Stimulated activated CD8-positive, alpha-beta memory T cell treated with anti-CD3 and anti-CD28 coated beads, Interleukin-12 subunit alpha, Interleukin-12 subunit beta, amount 100 ng/mL, for 24 hours (primary cell): Measurements from ENCODE around the gene PRADC1.

Source experiments
- DNase-seq: peaks from one replicate; pipeline ENCODE4 v3.0.0-alpha.2; 2020; ENCODE audit errors: extremely low read depth

Gene PRADC1

DNA sequence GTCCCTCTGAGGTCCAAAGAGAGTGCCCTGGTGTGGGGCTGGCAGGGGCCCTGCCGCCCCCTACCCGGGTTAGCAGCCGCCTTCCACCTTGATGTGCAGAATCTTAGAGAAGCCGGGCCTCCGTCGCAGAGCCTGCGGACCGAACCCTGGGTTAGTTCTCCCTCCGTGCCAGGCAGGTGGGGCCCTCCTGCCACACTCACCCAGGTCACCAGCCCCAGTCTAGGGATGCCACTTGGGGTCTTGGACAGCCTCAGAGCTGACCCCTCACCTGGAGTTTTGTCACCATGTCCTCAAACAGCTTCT lies 25.8 kb upstream of the PRADC1 start:
- no peak for DNase-seq

DNA sequence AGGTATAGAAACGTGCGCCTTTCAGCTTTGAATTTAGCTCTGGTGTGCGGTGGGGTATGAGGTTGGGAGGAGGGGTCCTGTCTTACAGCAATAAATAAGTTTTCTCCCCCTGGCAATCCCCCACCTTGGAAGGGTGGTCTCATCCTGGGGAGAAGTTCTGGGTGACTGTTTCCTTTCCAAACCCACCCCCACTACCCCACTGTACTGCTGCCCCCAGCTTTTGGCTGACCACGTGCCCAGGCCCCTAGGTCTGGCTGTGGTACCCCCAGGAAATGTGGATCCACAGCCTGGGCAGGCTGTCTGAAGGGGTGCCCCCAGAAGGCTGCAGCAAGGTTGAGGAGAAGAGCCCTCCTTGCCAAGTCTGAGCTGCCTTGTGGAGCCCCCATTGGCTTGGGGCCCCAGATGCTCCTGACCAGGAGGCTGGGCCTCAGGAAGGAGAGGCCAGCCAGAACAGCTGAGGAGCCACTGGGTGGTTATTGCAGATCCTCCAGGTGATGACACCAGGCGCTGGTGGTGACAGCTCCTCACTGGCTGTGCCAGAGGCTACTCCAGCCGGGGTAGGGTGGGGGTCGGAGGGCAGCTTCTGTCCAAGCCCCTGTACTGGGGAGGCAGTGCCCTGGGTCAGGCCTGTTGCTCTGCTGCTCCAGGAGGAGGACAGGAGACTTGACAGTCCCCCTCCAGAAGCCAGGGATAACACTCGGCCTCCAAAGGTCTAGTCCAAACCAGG lies 25.3 kb upstream of the PRADC1 start:
- no peak for DNase-seq

DNA sequence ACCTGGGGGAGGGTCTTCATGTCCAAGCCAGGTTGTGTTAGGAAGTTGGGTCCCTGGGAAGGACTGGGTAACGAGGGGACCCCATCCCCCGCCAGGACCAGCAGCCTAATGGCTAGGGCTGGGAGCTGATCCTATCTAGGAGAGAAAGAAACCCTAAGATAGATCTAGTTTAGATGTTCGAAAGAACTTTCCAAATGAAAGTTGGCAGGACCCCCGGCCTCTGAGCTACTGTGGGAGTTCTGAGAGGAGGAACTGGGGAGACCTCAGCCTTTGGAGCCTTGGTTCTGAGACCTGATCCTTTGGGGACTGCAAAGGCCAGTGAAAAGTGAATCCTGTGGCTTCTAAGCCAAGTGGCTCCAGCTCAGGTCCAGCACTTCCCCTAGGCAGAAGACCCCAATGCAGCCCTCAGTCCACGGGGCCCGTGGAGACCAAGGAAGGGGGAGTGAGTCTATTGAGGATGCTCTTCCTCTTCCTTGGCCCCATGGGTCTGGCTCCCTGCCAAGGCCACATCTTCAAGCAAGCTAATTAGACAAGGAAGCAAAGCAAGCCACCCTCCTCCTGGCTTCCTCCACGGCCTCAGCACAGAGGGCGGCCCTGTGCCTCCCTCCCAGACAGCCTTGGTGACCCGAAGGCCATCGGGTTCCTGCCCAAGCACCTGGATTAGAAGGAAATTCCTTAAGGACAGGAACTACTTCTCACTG lies 24.5 kb upstream of the PRADC1 start:
- no peak for DNase-seq

DNA sequence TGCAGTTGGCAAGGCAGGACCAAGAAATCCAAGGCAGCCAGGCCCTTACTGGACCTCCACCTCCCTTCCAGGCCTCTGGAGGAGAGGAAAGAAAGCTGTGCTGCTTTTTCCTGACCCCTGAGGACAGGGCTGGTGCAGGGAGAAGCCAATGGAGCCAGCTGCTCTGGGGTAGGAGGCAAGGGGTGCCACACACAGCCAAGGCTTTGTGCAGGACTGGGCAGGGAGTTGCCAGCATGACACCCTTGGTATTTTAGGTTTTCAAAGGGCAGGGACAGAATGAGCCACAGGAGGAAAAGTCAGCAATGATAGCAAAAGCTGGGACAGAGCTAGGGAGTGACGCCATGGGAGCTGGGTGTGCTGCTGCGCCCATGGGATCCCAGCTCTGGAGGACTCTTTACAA lies 24.0 kb upstream of the PRADC1 start:
- no peak for DNase-seq

DNA sequence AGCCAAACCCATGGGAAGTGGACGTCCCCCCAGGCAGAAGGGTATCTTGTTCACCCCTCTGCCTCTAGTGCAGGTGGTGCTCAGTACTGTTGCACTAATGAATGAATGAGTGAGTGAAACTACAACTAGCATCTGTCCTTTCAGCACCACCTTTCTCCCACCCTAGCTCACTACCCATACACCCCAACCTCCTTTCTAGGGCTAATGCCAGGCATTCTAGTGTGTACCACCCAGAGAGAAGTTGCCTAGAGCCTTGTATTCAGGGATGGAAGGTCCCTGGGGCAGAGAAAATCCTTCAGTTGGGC lies 23.5 kb upstream of the PRADC1 start:
- no peak for DNase-seq

DNA sequence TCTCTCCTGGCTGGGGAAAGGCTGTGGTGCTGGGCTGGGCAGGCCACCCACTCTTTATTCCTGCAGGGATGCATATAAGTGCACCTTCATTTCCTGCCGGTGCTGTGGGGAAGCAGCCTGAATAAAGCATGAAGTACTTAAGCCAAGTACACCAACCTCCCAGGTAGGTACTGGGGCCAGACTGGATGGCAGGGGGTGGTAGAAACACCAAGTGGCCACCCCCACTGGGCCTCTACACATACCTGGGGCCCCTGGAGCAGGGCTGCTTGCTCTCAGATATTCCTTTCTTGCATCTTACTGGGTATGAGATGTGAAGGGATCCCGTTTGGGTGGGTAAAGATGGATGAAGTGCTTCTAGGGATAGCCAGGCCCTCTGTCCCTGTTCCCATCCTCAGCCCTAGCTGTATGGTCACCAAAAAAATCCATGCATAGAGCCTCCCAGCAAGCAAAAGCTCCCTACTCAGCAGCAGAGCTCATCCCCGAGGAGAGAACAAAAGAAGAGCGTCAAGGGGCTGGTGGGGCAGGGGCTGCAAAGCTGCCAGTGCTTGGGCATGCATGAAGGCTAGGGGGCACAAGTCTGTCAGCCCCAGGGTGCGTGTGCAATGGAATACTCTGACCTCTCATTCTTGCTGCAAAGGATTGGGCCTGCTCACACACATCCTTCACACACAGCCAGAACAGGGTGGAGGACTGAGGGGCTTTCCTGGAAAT lies 23.0 kb upstream of the PRADC1 start:
- DNase-seq, result no peak

DNA sequence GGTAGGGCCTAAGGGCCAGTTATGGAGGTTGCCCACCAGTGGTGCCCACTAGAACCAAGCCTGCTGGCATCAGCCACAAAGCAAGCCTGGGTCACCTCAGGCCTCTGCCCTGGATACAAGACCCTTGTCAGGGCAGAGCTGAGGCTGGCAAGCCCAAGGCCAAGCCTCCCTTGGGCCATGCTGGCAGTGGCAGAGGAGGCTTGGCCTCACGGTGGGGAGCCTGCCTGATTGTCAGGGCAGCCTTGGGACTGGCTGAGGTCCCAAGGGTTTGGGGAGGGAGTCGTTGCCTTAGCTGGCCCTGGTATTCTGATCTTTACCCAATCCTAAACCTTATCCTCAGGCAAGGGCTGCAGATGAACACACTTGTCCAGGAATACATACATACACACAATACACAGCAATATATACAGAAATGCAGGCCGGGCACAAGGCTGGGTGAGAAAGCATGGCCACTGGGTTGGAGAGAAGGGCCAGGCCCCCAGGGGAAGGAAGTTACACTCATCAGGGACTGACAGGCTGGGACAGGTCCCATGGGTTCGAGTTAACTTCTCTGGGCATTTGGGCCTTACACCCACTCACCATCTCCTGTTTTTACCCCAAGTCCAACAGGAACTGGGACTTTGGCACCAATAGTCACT lies 22.1 kb upstream of the PRADC1 start:
- DNase-seq, result no peak

DNA sequence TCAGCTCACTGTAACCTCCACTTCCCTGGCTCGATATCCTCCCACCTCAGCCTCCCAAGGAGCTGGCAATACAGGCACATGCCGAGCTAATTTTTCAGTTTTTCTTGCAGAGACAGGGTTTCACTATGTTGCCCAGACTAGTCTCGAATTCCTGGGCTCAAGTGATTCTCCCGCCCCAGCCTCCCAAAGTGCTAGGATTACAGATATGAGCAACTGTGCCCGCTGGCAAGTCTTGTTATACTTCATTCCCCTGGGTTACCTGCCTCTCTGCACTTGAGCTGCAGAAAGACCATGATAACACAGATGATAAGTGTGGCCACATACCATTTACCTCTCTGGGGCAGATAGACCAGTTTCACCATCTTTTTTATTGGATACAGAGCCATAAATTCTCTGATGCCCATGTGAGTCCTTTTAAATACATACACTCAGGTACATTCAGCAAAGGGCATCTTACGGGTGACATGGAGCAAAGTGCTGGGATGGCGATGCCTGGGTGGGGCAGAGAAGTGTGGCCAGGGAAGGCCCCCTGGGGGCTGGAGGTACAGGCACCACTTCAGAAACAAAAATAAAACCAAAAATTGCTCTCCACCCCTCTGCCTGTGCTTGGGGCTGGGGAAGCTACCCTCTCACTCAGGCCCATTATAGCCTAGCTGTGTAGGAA lies 21.4 kb upstream of the PRADC1 start:
- no peak for DNase-seq

DNA sequence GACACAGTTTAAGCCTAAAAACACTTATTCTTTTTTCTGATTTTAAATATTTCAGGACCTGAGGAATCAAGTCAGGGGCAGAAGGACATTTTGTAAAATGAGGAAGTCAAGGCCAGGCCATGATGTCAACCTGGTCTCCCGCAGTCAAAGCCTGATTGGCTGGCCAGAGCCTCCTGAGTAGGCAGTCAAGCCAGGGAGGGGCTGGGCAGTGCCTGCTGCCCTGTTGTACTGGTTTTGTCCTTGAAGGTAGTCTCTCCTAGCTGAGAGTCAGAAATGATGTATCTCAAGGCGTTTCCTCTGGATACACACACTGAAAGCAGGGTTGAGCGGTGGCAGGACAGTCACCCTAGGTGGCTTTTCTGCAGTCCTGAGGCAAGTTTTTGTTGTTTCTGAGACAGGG lies 20.9 kb upstream of the PRADC1 start:
- DNase-seq, result no peak

DNA sequence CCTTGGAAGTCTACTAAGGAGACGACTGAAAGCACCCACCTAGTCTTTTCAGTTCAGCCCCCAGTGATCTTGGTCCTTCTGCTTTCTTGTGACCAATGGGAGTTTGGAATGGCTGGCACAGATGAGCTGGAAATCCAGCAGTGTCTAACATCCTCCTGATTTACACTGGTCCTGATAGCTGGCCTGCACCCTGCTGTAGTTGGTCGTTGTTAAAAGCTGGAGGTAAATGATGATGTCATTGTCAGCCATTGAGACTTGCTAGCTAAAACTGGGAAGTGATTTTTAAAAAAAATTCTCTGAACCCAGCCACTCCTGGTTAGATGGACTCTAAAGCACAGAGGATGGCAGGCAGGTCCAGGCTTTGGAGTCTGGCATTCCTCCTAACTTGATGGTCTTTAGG lies 20.4 kb upstream of the PRADC1 start:
- DNase-seq, result no peak

DNA sequence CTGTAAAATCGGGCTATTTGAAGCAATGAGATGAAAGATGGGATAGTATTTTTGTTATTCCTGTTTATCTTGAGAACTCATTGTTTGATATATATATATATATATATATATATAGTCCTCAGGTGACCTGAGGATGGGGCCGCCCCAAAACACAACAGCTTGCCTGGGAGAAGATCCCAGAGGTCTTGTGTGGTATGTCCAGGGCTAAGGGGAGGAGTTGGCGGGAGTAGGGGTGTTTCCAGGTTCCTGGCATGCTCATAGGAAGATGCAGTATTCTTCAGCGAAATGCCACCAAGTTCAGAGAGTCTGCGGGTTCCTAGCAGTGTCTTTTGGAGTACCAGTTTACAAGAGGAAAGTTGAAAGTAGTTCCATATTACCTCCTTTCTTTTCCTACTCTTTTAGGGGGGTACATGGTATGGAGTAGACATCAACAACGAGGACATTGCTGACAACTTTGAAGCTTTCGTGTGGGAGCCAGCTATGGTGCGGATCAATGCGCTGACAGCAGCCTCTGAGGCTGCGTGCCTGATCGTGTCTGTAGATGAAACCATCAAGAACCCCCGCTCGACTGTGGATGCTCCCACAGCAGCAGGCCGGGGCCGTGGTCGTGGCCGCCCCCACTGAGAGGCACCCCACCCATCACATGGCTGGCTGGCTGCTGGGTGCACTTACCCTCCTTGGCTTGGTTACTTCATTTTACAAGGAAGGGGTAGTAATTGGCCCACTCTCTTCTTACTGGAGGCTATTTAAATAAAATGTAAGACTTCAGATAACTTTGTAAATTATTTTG lies 19.4 kb upstream of the PRADC1 start:
- DNase-seq, result no peak

DNA sequence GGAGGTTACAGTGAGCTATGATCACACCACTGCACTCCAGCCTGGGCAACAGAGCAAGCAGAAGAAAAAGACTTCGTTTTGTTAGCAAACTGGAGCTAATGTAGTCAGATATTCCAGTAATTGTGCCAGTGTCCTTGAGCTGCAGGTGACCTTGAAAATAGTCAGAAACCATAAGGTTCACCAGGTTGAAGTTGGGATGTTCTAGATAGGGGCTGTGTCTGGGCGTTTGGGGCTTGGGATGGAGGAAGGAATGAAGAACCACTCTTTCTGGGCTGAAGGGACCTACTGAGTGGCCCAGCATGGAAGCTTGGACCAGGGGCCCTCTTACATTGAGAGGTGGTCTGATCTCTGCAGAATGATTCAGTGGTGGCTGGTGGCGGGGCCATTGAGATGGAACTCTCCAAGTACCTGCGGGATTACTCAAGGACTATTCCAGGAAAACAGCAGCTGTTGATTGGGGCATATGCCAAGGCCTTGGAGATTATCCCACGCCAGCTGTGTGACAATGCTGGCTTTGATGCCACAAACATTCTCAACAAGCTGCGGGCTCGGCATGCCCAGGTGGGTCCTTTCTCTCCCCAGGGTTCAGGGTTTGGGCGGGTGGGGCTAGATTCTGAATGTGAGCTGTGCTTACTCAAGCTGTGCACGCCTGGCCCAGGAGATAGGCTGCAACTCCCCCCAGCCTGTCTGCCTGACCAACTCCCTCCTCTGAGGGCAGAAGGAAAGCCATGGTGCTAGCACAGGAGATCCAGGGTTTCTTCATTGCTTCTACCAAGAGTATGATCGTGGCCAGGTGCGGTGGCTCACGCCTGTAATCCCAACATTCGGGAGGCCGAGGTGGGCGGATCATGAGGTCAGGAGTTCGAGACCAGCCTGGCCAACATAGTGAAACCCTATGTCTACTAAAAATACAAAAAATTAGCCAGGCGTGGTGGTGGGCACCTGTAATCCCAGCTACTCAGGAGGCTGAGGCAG lies 18.1 kb upstream of the PRADC1 start:
- no peak for DNase-seq

DNA sequence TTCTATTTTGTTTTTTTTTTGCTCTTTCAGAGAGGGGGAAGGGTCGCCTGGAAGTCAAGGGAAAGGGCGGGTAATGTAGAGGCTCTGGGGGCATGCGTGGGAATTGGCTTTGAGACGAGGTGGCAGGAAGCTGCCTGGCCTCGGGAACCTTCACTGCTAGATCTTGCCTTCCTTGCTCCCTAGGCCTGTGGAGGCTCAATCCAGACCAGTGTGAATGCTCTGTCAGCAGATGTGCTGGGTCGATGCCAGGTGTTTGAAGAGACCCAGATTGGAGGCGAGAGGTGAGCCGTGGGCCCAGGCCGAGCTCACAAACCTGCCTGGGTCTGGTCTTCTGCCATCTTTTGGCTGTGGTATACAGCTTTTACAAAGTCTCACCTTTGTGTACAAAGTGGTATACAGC lies 16.6 kb upstream of the PRADC1 start:
- DNase-seq, result no peak

DNA sequence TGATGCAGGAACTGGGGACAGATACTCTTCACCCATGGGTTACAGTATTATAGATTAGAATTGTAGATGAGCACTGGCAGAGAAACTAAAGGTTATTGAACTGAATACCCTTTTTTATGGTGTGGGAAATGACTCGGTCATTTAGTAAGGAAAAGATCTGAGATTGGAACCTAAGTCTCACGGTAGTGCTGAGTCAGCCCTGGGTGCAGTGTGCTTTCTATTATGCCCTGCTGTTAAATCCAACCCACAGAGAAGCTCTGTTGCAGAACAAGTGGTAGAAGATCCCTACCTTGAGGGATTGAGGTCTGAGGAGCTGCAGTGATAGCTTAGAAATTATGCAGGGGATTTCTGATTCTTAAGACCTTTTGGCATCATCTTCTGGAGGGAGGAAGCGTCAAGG lies 13.8 kb upstream of the PRADC1 start:
- DNase-seq, result no peak

DNA sequence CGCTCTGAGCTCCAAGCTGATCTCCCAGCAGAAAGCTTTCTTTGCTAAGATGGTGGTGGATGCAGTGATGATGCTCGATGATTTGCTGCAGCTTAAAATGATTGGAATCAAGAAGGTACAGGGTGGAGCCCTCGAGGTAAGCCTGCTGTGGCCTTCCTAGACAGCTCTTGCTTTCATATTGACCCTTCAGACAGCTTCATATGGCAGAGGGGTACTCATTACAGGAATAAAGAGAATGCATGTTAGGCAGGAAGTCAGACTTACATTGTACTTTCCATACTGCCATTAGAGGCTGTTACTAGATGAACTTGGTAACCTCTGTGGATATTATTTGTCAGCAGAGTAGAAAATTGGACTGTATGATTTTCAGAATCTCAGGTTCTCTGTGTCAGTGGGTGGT lies 11.5 kb upstream of the PRADC1 start:
- no peak for DNase-seq

DNA sequence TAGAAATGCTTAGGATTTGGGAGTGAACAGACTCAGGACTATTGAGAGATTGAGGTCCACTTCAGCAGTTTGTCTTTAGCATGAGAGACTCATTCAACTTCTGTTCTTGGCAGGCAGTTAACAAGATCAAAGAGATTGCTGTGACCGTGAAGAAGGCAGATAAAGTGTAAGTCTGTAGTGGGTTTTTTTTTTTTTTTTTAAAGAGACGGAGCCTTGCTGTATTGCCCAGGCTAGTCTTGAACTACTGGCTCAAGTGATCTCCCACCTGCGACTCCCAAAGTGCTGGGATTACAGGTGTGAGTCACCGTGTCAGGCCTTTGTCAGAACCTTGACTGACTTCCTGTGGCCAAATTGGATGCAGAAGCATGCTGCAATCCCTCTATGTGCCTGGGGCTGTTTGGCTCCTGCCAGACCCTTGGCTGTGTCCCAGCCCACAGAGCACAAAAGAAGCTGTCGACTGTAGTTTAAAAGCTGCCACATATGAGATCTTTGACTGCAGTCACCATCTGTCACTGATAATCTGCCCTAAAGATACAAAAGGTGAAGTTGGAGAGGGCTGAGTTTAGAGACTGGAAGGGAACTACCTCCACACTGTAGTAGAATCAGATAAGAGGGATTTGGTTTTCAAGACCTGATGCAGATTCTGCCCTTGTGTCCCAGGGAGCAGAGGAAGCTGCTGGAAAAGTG lies 11.0 kb upstream of the PRADC1 start:
- no peak for DNase-seq

DNA sequence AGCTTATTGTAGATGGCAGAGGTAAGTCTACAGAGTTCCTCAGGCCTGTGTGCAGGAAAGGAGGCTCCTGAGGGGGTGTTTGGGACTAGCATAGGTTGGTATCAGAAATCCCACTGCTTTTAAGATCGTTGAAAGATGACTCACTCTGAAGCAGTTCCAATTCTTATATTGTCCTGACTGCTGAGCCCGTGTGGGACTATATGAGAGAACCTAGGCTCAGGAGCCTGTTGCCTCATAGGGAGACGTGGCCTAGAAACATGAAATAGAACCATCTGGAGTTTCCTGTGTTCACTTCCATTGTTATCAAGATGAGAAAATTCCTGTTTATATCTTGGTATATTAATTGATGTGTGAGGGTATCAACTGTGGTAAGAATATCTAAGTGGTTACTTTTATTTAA lies 6.7 kb upstream of the PRADC1 start:
- DNase-seq, result no peak

DNA sequence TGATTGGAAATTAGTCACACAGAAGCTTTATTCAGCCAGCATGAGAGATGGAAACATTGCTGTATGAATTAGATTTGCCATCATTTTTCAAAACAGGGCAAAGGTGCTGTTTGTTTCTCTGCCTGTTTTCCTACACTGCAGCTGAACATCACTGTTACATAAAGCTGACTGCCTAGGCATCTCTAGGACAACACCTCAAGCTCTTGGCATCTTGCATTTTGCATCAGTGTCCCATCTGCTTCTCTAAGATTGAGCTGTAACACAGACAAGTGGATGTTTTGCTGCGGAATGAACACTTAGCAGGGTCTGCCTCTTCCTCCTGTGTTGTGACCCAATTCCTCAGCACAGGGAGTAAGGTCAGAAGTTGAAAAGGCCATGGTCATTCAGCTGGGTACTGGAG lies 5.9 kb upstream of the PRADC1 start:
- no peak for DNase-seq

DNA sequence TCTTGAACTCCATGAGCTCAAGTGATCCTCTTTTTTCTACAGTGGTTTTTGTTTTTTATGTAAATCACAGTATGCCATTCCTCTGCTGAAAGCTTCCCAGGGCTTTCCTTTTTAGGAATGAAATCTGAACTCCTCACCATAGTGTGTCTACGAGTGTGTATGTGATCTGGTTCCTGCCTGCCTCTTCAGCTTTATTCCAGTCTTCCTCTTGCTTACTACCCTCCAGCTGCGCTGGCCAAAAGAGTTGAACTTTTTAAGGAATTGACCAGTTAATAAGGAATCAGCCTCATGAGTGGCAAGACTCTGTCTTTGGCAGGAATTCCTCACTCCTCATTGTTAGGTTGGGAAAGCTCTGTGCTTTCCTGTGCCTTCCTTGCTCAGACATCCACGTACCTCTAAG lies 5.1 kb upstream of the PRADC1 start:
- DNase-seq, result no peak

DNA sequence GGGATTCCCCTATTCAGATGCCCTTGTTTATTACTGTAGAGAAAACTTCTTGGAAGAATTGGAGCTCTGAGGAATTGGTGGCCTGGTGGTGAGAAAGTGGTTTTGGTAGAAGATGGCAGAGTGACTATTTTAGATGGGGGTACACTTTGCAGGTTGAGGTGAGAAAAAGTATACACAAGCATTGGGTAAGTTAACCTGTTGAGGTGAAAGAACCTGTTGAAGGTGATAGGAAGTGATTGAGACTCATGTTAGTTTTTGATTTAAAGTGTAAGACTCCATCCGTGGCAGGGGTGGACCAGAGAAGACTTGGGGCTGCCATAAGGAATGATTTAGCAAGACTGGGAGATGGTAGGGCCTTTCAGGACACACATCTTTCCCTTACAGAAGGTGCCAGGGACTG lies 4.1 kb upstream of the PRADC1 start:
- no peak for DNase-seq
